Psoas muscle (tissue), 8 donors: ENCODE measurements around the gene BTLA. TPM values are rescaled to one million over a fixed set of nuclear protein-coding genes. Genes with fewer than 3 reads are reported as not detected.

Source experiments
- ATAC-seq, 4 donors: fragments of 200-7000 bp; cut with Tn5 transposase; one replicate each; pipeline ENCODE4 v1.9.1; 2020; ENCODE audit warnings: moderate library complexity in 3 of 4, mild to moderate bottlenecking in 2 of 4
- DNase-seq, 2 donors: peaks; one replicate each; pipeline ENCODE4 v3.0.0-alpha.2; 2020
- H3K27ac ChIP-seq: fragments of 200-600 bp; one replicate; pipeline ENCODE4 v1.8.0; 2022
- H3K27me3 ChIP-seq, 3 donors: fragments of 200-600 bp in 1 of 3; one replicate each; pipeline versions ENCODE4 v1.6.1 to v1.8.0; 2013 to 2022; ENCODE audit warnings: low read length in 2 of 3, mild to moderate bottlenecking in 2 of 3, moderate library complexity in 1 of 3; ENCODE audit not compliant: insufficient read depth in 3 of 3
- H3K36me3 ChIP-seq, 2 donors: fragments of 200-600 bp in 1 of 2; one replicate each; pipeline versions ENCODE4 v1.6.1 to v1.8.0; 2013 to 2022; ENCODE audit warnings: low read depth in 1 of 2, mild to moderate bottlenecking in 1 of 2, moderate library complexity in 1 of 2; ENCODE audit not compliant: insufficient read depth in 1 of 2
- H3K4me1 ChIP-seq: fragments of 200-600 bp; one replicate; pipeline ENCODE4 v1.8.0; 2022
- H3K4me3 ChIP-seq: fragments of 200-600 bp; one replicate; pipeline ENCODE4 v1.8.0; 2022; ENCODE audit warnings: mild to moderate bottlenecking
- H3K9me3 ChIP-seq: fragments of 200-600 bp; one replicate; pipeline ENCODE4 v1.8.0; 2022
- WGBS, 3 donors: extraction: QIAGEN DNeasy Blood & Tissue Kit; methylation state at CpG; one replicate each; pipeline versions ENCODE4 v1.1.6 to v1.1.7; 2013; 5-methylcytosine and 5-hydroxymethylcytosine counted together
- intact Hi-C, 2 donors: fragments of 100-400 bp; cut with DNase I; formaldehyde crosslinking; loops; one replicate each; pipeline versions ENCODE4 v1.11.0 to v1.14.2; 2022
- polyA plus RNA-seq, 3 donors: library from polyadenylated mRNA; stranded (reverse); fragments of 200-250 nt; gene quantifications; one replicate each; pipeline ENCODE4 v1.2.3, GENCODE V29; 2013
- total RNA-seq, 4 donors: library from RNA; stranded (reverse); fragmentation: NEBNext Ultra II Directional in 2 of 4; extraction: Animal tissue kit (Norgen Biotek cat#: 25700) in 2 of 4; gene quantifications; one replicate each; pipeline versions ENCODE4 v1.2.1 to v1.2.4, GENCODE V29; 2021 to 2023
- TF ChIP-seq, protein P1 (sequence below): fragments of 200-600 bp; IDR thresholded peaks from one replicate; pipeline ENCODE4 v1.8.0; 2022; ENCODE audit warnings: antibody characterized with exemption
- donor health status: healthy with polysubstance abuse.
- donor health status: DM: no; HTN: no; CAD: no; lungs with moderate emphysema.
- donor health status: Bipolar disorder and iron deficiency.
- donor health status: healthy.
- donor health status: DM: yes; HTN: yes; CAD: no.
- donor health status: DM: no; HTN: no; CAD: no.
- donor health status: DM: no; HTN: no; CAD: no.
- donor health status: DM: yes; HTN: yes; CAD: no.

Gene BTLA
- total and polyA plus RNA-seq, 7 donors, result 0.01 to 0.32 (median 0.13) TPM; not detected in 2

DNA sequence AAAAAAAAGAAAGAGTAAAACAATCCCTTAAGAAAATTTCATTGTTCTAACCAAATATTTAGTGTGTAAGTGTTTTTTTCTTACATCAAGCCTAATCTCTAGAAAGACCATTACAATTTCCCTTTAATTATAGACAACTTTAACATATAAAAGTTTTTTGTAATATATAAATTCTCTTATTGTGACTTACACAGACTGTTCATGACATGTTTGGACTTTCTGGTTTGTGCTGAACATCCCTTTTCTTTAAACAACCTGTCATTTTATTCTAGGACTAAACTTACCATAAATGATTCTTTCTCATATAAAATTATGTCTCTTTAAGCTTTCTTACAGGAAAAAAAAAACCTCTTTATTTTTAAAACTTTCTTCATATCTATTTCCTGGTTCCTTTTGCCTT is 13.0 kb upstream of the BTLA start:
- Histone ChIP-seq H3K27me3 (no peaks in the 10 kb centered on the region), H3K27ac (no peak overlapping the region), H3K36me3 (no peaks in the 10 kb centered on the region), H3K4me1 (no peaks in the 10 kb centered on the region), H3K9me3 (no peaks in the 10 kb centered on the region), H3K4me3 (no peak overlapping the region)
- TF ChIP-seq, protein P1, sequence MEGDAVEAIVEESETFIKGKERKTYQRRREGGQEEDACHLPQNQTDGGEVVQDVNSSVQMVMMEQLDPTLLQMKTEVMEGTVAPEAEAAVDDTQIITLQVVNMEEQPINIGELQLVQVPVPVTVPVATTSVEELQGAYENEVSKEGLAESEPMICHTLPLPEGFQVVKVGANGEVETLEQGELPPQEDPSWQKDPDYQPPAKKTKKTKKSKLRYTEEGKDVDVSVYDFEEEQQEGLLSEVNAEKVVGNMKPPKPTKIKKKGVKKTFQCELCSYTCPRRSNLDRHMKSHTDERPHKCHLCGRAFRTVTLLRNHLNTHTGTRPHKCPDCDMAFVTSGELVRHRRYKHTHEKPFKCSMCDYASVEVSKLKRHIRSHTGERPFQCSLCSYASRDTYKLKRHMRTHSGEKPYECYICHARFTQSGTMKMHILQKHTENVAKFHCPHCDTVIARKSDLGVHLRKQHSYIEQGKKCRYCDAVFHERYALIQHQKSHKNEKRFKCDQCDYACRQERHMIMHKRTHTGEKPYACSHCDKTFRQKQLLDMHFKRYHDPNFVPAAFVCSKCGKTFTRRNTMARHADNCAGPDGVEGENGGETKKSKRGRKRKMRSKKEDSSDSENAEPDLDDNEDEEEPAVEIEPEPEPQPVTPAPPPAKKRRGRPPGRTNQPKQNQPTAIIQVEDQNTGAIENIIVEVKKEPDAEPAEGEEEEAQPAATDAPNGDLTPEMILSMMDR, result no peak
- DNase-seq (no peak), ATAC-seq (no peak)
- intact Hi-C loops, result loop anchor here in 1 of 2 donors (10.0 kb wide), 1 partner anchor 188 kb away; no protein-coding TSS in a partner anchor

DNA sequence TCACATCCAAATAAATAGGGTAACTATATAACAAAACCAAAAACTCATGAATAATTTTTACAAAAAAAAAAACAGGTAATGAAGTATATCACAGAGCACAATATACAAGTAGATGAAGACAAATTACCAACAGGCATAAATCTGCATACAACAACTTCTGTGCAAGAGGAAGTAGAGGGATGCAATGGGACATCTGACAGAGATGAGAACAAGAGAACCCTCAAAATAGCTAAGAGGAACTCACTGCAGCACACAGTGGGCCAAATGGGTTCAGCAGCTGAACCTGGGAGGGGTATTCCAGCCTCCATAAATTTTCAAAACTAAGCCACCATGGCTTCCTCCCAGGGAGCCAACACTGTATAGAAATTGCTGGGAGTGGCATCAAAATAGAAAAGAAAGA is 9.6 kb upstream of the BTLA start:
- TF ChIP-seq, protein P1, result no peak
- Histone ChIP-seq H3K9me3 (no peaks in the 10 kb centered on the region), H3K27ac (no peak overlapping the region), H3K27me3 (no peaks in the 10 kb centered on the region), H3K4me1 (no peaks in the 10 kb centered on the region), H3K36me3 (no peaks in the 10 kb centered on the region), H3K4me3 (no peak overlapping the region)
- intact Hi-C loops, result no loop called here
- DNase-seq (no peak), ATAC-seq (no peak)

DNA sequence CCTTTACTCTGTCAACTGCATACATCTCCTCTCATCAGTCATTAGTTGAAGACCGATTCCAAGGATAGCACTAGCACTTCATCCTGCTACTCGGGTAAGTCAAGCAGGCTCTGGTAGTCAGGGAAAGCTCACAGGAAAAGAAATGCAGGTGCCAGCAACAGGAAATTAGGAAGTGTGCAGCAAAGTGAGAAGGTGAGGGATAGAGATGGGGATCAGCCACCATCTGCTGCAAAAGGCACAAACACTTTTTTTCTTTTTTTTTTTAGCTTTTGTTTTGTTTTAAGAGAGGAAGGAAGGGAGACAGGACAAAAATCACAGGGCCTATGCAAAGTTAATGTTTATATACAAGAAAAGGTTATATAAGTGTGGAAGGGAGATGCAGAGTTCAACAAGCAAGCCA is 9.0 kb upstream of the BTLA start:
- H3K4me3 ChIP-seq, result no peak overlapping the region
- no peaks in the 10 kb centered on the region for H3K9me3 ChIP-seq
- no peaks in the 10 kb centered on the region for H3K4me1 ChIP-seq
- H3K36me3 ChIP-seq, result no peaks in the 10 kb centered on the region
- TF ChIP-seq, protein P1, result no peak
- H3K27ac ChIP-seq, result no peak overlapping the region
- H3K27me3 ChIP-seq, result no peaks in the 10 kb centered on the region
- DNase-seq (no peak), ATAC-seq (no peak)
- 79 to 88% (median 81%) methylated on average over 2 of the region's 2 CpGs for WGBS, 3 donors
- intact Hi-C loops, result no loop called here

DNA sequence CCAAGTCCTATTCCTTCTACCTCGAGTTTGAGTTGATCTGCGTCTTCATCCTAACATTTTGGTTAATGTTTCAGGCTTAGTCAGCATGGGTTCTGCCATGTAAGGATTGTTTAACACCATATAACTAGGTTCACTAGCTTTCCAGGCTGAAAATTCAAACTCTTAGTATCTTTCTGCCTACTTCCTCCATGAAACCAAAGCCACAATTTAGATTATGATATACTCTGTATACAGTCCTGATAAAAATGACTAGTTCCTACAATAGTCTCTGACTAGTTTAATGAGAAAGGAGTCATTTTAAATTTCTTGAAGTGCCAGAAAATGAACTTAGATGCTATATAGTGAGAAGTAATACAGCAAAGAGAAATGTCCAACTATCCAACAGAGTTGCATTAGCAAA is 6.6 kb upstream of the BTLA start:
- H3K36me3 ChIP-seq, result no peaks in the 10 kb centered on the region
- no peaks in the 10 kb centered on the region for H3K9me3 ChIP-seq
- ATAC-seq (no peak), DNase-seq (no peak)
- intact Hi-C loops, result no loop called here
- H3K4me3 ChIP-seq, result no peak overlapping the region
- TF ChIP-seq, protein P1, result no peak
- no peaks in the 10 kb centered on the region for H3K27me3 ChIP-seq
- no peak overlapping the region for H3K27ac ChIP-seq
- H3K4me1 ChIP-seq, result no peaks in the 10 kb centered on the region
- 24 to 29% (median 29%) methylated on average over 2 of the region's 2 CpGs for WGBS, 3 donors

DNA sequence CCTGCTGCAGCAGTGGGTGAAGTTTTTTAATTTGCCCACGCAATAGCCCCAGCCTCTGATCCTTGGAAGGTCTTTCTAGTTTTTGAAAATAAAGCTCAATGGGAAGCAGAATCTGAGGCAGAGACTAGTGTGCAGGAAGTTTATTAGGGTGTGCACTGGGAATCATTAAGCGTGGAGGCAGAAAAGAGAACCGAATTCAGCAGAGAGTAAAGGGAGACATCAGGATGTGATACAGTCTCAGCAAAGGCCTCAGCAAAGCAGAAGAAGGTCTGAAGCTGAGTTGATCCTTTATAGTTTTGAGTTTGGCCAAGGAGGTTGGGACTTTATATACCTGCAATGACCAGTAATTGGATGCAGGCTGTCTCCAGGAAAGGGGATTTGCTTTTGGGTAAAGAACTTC is 4.9 kb upstream of the BTLA start:
- no peak for DNase-seq
- ATAC-seq, result no peak
- WGBS, 3 donors, result 76 to 78% (median 76%) methylated on average over 3 of the region's 3 CpGs
- H3K36me3 ChIP-seq, result no peaks in the 10 kb centered on the region
- H3K27me3 ChIP-seq, result no peaks in the 10 kb centered on the region
- no peaks in the 10 kb centered on the region for H3K9me3 ChIP-seq
- intact Hi-C loops, result no loop called here
- TF ChIP-seq, protein P1, result no peak
- H3K27ac ChIP-seq, result no peak overlapping the region
- no peaks in the 10 kb centered on the region for H3K4me1 ChIP-seq
- no peak overlapping the region for H3K4me3 ChIP-seq
